ENCODE results near the gene CDKAL1. TPM values are rescaled to one million over a fixed set of nuclear protein-coding genes. Genes with fewer than 3 reads are reported as not detected.
A peak's percentile ranks its signal among the peaks of the same experiment; 100 is the strongest.

The CDKAL1 gene
- total and polyA plus RNA-seq, 10 of the 15 experiments (the other 5 are each of a cell fraction or from before 2014, with no cell fraction given) = 10.7 to 26.9 (median 17.3) TPM

GRCh38 chr6:20706238-20706938, 172.1 kb downstream of the CDKAL1 start (continued):
- TF ChIP-seq, protein P1, sequence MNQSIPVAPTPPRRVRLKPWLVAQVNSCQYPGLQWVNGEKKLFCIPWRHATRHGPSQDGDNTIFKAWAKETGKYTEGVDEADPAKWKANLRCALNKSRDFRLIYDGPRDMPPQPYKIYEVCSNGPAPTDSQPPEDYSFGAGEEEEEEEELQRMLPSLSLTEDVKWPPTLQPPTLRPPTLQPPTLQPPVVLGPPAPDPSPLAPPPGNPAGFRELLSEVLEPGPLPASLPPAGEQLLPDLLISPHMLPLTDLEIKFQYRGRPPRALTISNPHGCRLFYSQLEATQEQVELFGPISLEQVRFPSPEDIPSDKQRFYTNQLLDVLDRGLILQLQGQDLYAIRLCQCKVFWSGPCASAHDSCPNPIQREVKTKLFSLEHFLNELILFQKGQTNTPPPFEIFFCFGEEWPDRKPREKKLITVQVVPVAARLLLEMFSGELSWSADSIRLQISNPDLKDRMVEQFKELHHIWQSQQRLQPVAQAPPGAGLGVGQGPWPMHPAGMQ (IDR thresholded peaks at IDR 0.05; ENCODE audit: borderline replicate concordance) = no peak
- TF ChIP-seq, protein P2, sequence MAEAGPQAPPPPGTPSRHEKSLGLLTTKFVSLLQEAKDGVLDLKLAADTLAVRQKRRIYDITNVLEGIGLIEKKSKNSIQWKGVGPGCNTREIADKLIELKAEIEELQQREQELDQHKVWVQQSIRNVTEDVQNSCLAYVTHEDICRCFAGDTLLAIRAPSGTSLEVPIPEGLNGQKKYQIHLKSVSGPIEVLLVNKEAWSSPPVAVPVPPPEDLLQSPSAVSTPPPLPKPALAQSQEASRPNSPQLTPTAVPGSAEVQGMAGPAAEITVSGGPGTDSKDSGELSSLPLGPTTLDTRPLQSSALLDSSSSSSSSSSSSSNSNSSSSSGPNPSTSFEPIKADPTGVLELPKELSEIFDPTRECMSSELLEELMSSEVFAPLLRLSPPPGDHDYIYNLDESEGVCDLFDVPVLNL (IDR thresholded peaks at IDR 0.05; ENCODE audit: low read depth, low read length) = no peak
- TF ChIP-seq MXI1 (IDR thresholded peaks at IDR 0.05; ENCODE audit: low read depth, low read length) = no peak
- no peak for TF ChIP-seq SUZ12 (IDR thresholded peaks at IDR 0.05; ENCODE audit: unreplicated experiment)
- no peak for TF ChIP-seq ZBTB4 (CRISPR knock-in tag; IDR thresholded peaks at IDR 0.05)
- TF ChIP-seq TBL1XR1 (IDR thresholded peaks at IDR 0.05; ENCODE audit: low read depth, low read length) = no peak
- no peak for TF ChIP-seq YY1 (IDR thresholded peaks at IDR 0.05; ENCODE audit: low read depth, low read length)
- no peak for TF ChIP-seq BCL11A (IDR thresholded peaks at IDR 0.05; ENCODE audit: low read depth, low read length)
- no peak for TF ChIP-seq CBX5 (IDR thresholded peaks at IDR 0.05; ENCODE audit: low read depth)
- TF ChIP-seq SREBF2 (IDR thresholded peaks at IDR 0.05; ENCODE audit: low read length) = no peak
- no peak for TF ChIP-seq SMAD1 (IDR thresholded peaks at IDR 0.05; ENCODE audit: low read depth, partially characterized antibody)
- no peak for TF ChIP-seq ZNF217 (IDR thresholded peaks at IDR 0.05)
- no peak for TF ChIP-seq ESRRA (IDR thresholded peaks at IDR 0.05; ENCODE audit: low read length)
- no peak for TF ChIP-seq ZNF207 (IDR thresholded peaks at IDR 0.05; ENCODE audit: borderline replicate concordance)
- TF ChIP-seq JUNB (IDR thresholded peaks at IDR 0.05) = peak; percentile 64
- TF ChIP-seq RB1 (IDR thresholded peaks at IDR 0.05; ENCODE audit: borderline replicate concordance) = no peak
- TF ChIP-seq PAX5 (IDR thresholded peaks at IDR 0.05; ENCODE audit: borderline replicate concordance, low read depth, low read length) = no peak
- no peak for TF ChIP-seq ETV6 (conservative IDR thresholded peaks at IDR 0.05 in 1 of 2, IDR thresholded peaks at IDR 0.05 in 1 of 2; ENCODE audit: borderline replicate concordance in 1 of 2, low read depth in 1 of 2)
- TF ChIP-seq NFIC (IDR thresholded peaks at IDR 0.05; ENCODE audit: low read depth, low read length) = peak; percentile 34; the same call in 1 of the 2 replicates
- TF ChIP-seq RUNX3 (IDR thresholded peaks at IDR 0.05; ENCODE audit: low read length) = peak; percentile 7; the same call in 1 of the 2 replicates
- TF ChIP-seq WRNIP1 (IDR thresholded peaks at IDR 0.05; ENCODE audit: borderline replicate concordance, low read depth, low read length) = no peak
- TF ChIP-seq SUPT20H (IDR thresholded peaks at IDR 0.05; ENCODE audit: borderline replicate concordance, control insufficient read depth, low read depth, low read length) = no peak
- 0 out of 2 replicates have a peak, but pooled peaks have one; percentile 2 for TF ChIP-seq IKZF1 (conservative IDR thresholded peaks at IDR 0.05)
- 0 out of 2 replicates have a peak, but pooled peaks have one; percentile 24 for TF ChIP-seq TCF12 (IDR thresholded peaks at IDR 0.05; ENCODE audit: low read depth, low read length)
- TF ChIP-seq POLR2AphosphoS5 (IDR thresholded peaks at IDR 0.05; ENCODE audit: low read length) = no peak
